Activated naive CD4-positive, alpha-beta T cell treated with anti-CD3 and anti-CD28 coated beads for 36 hours (primary cell): ENCODE results near the gene SLC9A3. TPM values are rescaled to one million over a fixed set of nuclear protein-coding genes. Genes with fewer than 3 reads are reported as not detected.

Source experiments
- CTCF ChIA-PET: fragments of 350-600 bp; sonication (Branson Sonifier 250); formaldehyde crosslinking; loops from one replicate; lab custom pipeline; 2021; ENCODE audit warnings: antibody characterized with exemption; lab: Charles Lee
- DNase-seq: peaks from one replicate; pipeline ENCODE4 v3.0.0-alpha.2; 2020
- H3K27ac Mint-ChIP-seq: one replicate; pipeline ENCODE4 v1.8.0; 2021; ENCODE audit warnings: mild to moderate bottlenecking, mixed read lengths
- H3K27me3 Mint-ChIP-seq: one replicate; pipeline ENCODE4 v1.8.0; 2021; ENCODE audit warnings: low read depth, mixed read lengths
- H3K36me3 Mint-ChIP-seq: one replicate; pipeline ENCODE4 v1.8.0; 2021; ENCODE audit warnings: low read depth, mixed read lengths
- H3K4me1 Mint-ChIP-seq: one replicate; pipeline ENCODE4 v1.8.0; 2021; ENCODE audit warnings: low read depth, mixed read lengths
- H3K4me3 Mint-ChIP-seq: one replicate; pipeline ENCODE4 v1.8.0; 2021; ENCODE audit warnings: mild to moderate bottlenecking, moderate library complexity, mixed read lengths
- H3K9me3 Mint-ChIP-seq: one replicate; pipeline ENCODE4 v1.8.0; 2021; ENCODE audit warnings: mixed read lengths
- intact Hi-C: fragments of 100-400 bp; cut with micrococcal nuclease; formaldehyde crosslinking; loops from one replicate; pipeline ENCODE4 v1.15.1; 2023
- total RNA-seq, 2 experiments: library from RNA; stranded (reverse); gene quantifications; one replicate each; pipeline ENCODE4 v1.2.3, GENCODE V29; 2021

The SLC9A3 gene
- total RNA-seq, 2 experiments from 2014 or later, result 1.6 to 2.3 TPM

DNA sequence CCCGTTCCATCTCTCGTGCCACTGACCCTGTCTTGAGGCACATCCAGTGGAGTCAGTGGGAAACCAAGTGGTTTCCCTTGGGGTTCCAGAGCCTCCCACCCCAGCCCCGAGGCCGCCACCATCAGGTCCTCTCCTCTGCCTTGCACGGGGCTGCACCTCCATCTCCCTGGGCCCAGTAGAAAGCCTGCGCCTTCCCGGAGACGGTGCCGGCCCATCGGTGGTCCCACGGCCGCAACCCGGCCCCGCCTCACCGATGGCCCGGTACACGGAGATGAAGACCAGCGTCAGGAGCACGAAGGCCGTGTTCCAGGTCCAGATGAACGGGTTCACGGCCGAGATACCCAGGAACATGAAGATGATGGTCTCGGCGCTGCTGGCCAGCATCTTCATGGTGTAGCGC lies 41.2 kb downstream of the SLC9A3 start:
- Mint-ChIP-seq H3K9me3 (no peaks in the 10 kb centered on the region), H3K36me3 (no peaks in the 10 kb centered on the region), H3K27me3 (peaks cover 3% of the 10 kb centered on the region), H3K4me3 (no peak overlapping the region), H3K27ac (no peak overlapping the region), H3K4me1 (peaks cover 8% of the 10 kb centered on the region)
- intact Hi-C loops, result no loop called here
- no peak for DNase-seq
- CTCF ChIA-PET, result no interaction called here

DNA sequence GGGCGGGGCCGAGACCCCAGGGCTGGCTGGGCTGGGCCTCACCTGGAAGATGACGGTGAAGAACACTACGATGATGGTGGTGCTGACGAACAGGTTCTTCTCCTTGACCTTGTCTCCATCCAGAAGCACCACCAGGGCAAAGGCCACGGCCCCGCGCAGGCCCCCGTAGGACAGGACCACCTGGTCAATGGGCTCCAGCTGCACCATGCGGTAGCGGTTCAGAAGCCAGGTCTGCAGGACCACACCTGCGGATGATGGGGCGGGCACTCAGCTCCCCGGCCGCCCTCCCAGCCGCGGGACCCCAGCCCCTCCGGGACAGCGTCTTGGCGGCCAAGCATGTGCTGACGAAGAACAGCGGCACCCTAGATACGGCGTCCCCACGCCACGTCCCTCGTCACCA lies 41.7 kb downstream of the SLC9A3 start:
- Mint-ChIP-seq H3K27me3 (peaks cover 3% of the 10 kb centered on the region), H3K36me3 (no peaks in the 10 kb centered on the region), H3K9me3 (no peaks in the 10 kb centered on the region), H3K4me1 (peaks cover 8% of the 10 kb centered on the region), H3K4me3 (no peak overlapping the region), H3K27ac (no peak overlapping the region)
- CTCF ChIA-PET, result no interaction called here
- intact Hi-C loops, result no loop called here
- no peak for DNase-seq

- DNase-seq, result no peak
These were observed 42.2 kb downstream of the SLC9A3 start for GRCh38 chr5:482021-482420.

GRCh38 chr5:481347-481746 lies 42.9 kb downstream of the SLC9A3 start:
- intact Hi-C loops, result no loop called here
- Mint-ChIP-seq H3K4me1 (peaks cover 6% of the 10 kb centered on the region), H3K4me3 (no peak overlapping the region), H3K9me3 (no peaks in the 10 kb centered on the region), H3K36me3 (no peaks in the 10 kb centered on the region), H3K27ac (no peak overlapping the region), H3K27me3 (peaks cover 3% of the 10 kb centered on the region)
- no peak for DNase-seq
- CTCF ChIA-PET, result no interaction called here

More at GRCh38 chr5:482021-482420, 42.2 kb downstream of the SLC9A3 start:
- Mint-ChIP-seq H3K9me3 (no peaks in the 10 kb centered on the region), H3K4me1 (peaks cover 8% of the 10 kb centered on the region), H3K27ac (no peak overlapping the region), H3K4me3 (no peak overlapping the region), H3K27me3 (peaks cover 3% of the 10 kb centered on the region), H3K36me3 (no peaks in the 10 kb centered on the region)
- CTCF ChIA-PET, result no interaction called here
- intact Hi-C loops, result no loop called here

DNA sequence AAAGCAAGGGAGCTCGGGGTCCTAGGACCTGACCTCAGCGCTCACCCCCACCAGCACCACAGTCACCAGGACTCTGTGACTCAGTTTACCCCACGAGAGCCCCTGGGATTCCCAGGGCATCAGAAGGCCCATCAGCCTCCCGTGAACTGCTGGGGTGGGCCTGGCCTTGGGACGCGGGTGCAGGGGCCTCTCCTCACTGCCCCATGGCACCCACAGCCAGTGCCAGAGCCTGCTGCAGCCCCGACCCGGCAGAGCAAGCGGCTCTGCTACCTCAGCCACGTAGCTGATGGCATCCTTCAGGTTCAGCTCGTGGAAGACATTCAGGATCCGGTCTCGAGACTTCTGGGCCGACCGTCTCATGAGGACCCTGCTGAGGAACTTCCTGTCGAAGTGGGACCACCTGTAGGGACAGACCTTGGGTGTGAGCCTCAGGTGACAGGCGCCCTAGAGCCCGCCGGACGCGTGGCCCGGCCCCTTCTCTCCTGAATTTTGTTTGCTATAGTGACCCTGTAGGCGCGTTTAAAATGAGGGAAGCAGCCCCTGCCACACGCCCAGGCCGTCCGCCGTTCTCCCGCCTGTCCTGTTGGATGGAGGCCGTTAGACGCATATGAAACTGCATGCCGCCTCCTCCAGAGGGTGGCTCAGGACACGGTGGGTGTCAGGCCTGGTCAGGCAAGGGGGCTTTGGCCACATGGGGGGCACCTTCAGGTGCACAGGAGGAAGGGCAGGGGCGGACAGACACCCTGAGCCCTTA lies 44.5 kb downstream of the SLC9A3 start:
- peaks cover 2% of the 10 kb centered on the region for H3K4me1 Mint-ChIP-seq
- DNase-seq, result no peak
- H3K4me3 Mint-ChIP-seq, result no peak overlapping the region
- no peaks in the 10 kb centered on the region for H3K36me3 Mint-ChIP-seq
- no peak overlapping the region for H3K27ac Mint-ChIP-seq
- peaks cover 3% of the 10 kb centered on the region for H3K27me3 Mint-ChIP-seq
- H3K9me3 Mint-ChIP-seq, result no peaks in the 10 kb centered on the region
- CTCF ChIA-PET, result no interaction called here
- intact Hi-C loops, result loop anchor here (10.0 kb wide), 2 partner anchors 625 to 865 kb away; partner anchors contain the start of gene CLPTM1L

- intact Hi-C loops, result loop anchor here (10.0 kb wide), 2 partner anchors 626 to 866 kb away; partner anchors contain the start of gene CLPTM1L
- CTCF ChIA-PET, result no interaction called here
- Mint-ChIP-seq H3K36me3 (no peaks in the 10 kb centered on the region), H3K4me1 (peaks cover 2% of the 10 kb centered on the region), H3K27me3 (peaks cover 2% of the 10 kb centered on the region), H3K27ac (no peak overlapping the region), H3K4me3 (no peak overlapping the region), H3K9me3 (no peaks in the 10 kb centered on the region)
- no peak for DNase-seq
These were observed 45.2 kb downstream of the SLC9A3 start for GRCh38 chr5:478982-479535.

DNA sequence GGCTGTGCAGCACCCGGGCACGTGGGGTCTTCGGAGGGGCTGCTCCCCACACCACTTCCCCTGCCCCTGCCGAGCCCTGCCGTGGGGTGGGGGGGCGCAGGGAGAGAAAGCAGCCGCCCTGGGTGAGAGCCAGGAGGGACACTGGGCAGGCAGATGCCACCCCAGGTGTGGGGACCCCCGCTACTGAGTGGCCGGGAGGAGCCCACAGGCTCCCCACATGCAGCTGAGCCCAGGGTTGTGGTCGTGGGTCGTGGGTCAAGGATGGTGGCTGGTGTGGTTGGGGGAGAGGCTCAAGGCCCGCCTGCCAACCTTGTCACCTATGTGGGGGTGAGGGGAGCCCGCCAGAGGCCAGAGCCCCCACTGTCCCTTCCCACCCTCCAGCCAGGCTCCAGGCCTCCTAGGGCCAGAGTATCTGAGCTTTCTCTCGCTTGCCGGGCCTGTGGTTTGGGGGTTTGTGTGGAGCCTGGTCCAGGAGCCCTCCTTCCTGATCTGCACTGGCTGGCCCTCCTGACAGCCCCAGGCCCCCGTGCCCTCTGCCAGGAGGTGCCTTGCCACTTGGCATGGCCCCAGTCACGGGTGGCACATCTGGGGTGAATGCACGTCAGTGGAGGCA lies 45.8 kb downstream of the SLC9A3 start:
- CTCF ChIA-PET, result interaction anchor here (0.6 kb wide), 1 partner anchor 176 kb away, joined by 3 read pairs; no protein-coding TSS in a partner anchor

DNA sequence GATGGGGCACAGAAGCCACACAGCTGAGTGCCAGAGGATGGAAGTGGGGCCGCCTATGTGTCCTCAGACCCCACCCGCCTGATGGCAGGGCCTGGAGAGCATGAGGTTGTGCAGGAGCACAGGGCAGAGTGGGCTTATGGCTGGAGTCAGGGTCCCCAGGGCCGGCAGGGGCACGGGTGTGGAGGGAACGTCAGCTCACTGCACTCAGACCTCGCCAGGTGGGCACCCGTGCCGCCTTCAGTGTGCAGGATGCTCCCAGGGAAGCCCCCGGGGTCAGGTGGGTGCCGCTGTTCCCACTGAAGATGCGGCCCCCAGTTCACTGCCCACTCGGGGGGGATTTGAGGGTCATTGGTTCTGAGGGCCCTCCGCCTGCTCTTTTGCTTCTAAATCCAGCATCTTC lies 46.4 kb downstream of the SLC9A3 start:
- Mint-ChIP-seq H3K9me3 (no peaks in the 10 kb centered on the region), H3K27me3 (peaks cover 2% of the 10 kb centered on the region), H3K27ac (no peak overlapping the region), H3K4me1 (peaks cover 4% of the 10 kb centered on the region), H3K36me3 (no peaks in the 10 kb centered on the region), H3K4me3 (no peak overlapping the region)
- no peak for DNase-seq
- CTCF ChIA-PET, result no interaction called here
- intact Hi-C loops, result loop anchor here (10.0 kb wide), 2 partner anchors 627 to 867 kb away; partner anchors contain the start of gene CLPTM1L

More for the DNA sequence above, 45.8 kb downstream of the SLC9A3 start:
- Mint-ChIP-seq H3K9me3 (no peaks in the 10 kb centered on the region), H3K27me3 (peaks cover 2% of the 10 kb centered on the region), H3K36me3 (no peaks in the 10 kb centered on the region), H3K4me1 (peaks cover 4% of the 10 kb centered on the region), H3K27ac (no peak overlapping the region), H3K4me3 (no peak overlapping the region)
- no peak for DNase-seq
- intact Hi-C loops, result loop anchor here (10.0 kb wide), 2 partner anchors 626 to 866 kb away; partner anchors contain the start of gene CLPTM1L

DNA sequence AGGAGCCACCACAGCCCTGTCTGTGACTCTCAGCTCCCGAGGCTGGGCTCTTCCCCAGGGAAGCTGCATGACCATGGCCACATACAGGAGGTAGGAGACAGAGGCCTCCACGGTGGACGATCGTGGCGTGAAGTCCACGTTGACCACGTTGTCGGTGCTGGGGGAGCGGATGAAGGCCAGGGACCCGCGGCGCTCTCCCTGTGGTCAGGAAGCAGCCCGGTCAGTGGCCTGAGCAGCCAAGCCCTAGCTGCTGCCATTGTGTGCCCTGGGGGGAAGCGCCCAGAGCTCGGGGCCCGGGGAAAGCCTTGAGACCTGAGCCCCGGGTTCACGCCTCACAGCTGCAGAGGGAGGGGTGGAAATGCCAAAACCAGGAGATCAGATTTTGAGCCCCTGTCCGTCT lies 47.0 kb downstream of the SLC9A3 start:
- Mint-ChIP-seq H3K4me3 (no peak overlapping the region), H3K4me1 (peaks cover 4% of the 10 kb centered on the region), H3K27ac (no peak overlapping the region), H3K36me3 (no peaks in the 10 kb centered on the region), H3K9me3 (no peaks in the 10 kb centered on the region), H3K27me3 (peaks cover 2% of the 10 kb centered on the region)
- CTCF ChIA-PET, result no interaction called here
- intact Hi-C loops, result loop anchor here (10.0 kb wide), 2 partner anchors 628 to 868 kb away; partner anchors contain the start of gene CLPTM1L
- no peak for DNase-seq

- intact Hi-C loops, result loop anchor here (10.0 kb wide), 2 partner anchors 628 to 868 kb away; partner anchors contain the start of gene CLPTM1L
- H3K4me1 Mint-ChIP-seq, result peaks cover 6% of the 10 kb centered on the region
- CTCF ChIA-PET, result no interaction called here
These were observed 47.5 kb downstream of the SLC9A3 start for GRCh38 chr5:476814-477175.

DNA sequence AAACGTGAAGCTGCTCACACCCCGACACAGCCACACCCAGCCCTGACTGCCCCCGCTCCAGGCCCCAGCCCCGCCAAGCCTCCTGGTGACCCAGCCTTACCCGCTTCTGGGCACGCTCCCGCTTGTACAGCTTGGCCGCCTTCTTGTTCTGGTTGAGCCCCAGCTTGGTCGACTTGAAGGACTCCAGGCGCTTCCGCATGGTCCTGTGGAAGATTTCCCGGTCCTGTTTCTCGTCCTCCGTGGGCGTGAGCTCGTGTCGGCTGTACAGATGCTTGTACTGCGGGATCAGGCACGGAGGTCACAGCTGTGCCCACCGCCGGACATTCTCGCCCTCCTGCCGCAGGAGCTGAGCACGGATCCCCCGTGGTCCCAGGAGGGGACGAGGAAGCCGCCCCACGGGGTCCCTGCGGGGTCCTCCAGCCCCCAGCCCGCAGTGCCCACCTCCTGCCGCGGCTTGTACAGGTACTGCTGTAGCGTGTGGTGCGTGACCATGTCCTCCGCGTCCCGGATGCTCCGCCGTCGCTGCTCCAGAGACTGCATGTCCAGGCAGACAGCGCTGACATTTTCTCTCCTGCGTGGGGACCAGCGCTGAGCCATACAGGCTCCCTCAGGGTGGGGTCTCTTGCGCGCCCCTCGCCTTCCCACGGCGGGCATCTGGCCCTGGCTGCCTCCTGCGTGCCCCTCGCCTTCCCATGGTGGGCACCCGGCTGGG lies 48.0 kb downstream of the SLC9A3 start:
- no peak overlapping the region for H3K27ac Mint-ChIP-seq
- CTCF ChIA-PET, result interaction anchor here (0.6 kb wide), 1 partner anchor 459 kb away, joined by 4 read pairs; no protein-coding TSS in a partner anchor
- DNase-seq, result no peak
- H3K9me3 Mint-ChIP-seq, result no peaks in the 10 kb centered on the region
- peaks cover 2% of the 10 kb centered on the region for H3K27me3 Mint-ChIP-seq
- peaks cover 11% of the 10 kb centered on the region for H3K4me1 Mint-ChIP-seq
- H3K36me3 Mint-ChIP-seq, result peaks cover 7% of the 10 kb centered on the region
- no peak overlapping the region for H3K4me3 Mint-ChIP-seq
- intact Hi-C loops, result loop anchor here (10.0 kb wide), 2 partner anchors 629 to 869 kb away; partner anchors contain the start of gene CLPTM1L

More at GRCh38 chr5:476814-477175, 47.5 kb downstream of the SLC9A3 start:
- DNase-seq, result no peak
- Mint-ChIP-seq H3K36me3 (peaks cover 3% of the 10 kb centered on the region), H3K27ac (no peak overlapping the region), H3K27me3 (peaks cover 2% of the 10 kb centered on the region), H3K4me3 (no peak overlapping the region), H3K9me3 (no peaks in the 10 kb centered on the region)

- Mint-ChIP-seq H3K4me3 (peak overlapping the region; percentile 46), H3K4me1 (peaks cover 17% of the 10 kb centered on the region), H3K36me3 (peaks cover 7% of the 10 kb centered on the region), H3K27me3 (peaks cover 2% of the 10 kb centered on the region), H3K9me3 (no peaks in the 10 kb centered on the region), H3K27ac (no peak overlapping the region)
- CTCF ChIA-PET, result interaction anchor here (0.6 kb wide), 1 partner anchor 459 kb away, joined by 4 read pairs; no protein-coding TSS in a partner anchor
- intact Hi-C loops, result loop anchor here (10.0 kb wide), 2 partner anchors 629 to 869 kb away; partner anchors contain the start of gene CLPTM1L
- DNase-seq, result no peak
These were observed 48.5 kb downstream of the SLC9A3 start for GRCh38 chr5:475704-476101.
